Head of caudate nucleus (tissue), 42 donors: ENCODE measurements around the gene MAPK8IP2.

ENCODE experiments used
- DNase-seq, 42 donors: peaks; one replicate each; pipeline versions ENCODE4 v3.0.0 to v3.0.0-alpha.2; 2020 to 2021; ENCODE audit warnings: mixed read lengths in 7 of 42
- intact Hi-C: fragments of 100-400 bp; cut with DNase I; formaldehyde crosslinking; loops from one replicate; pipeline ENCODE4 v1.15.0; 2022

Gene MAPK8IP2

DNA sequence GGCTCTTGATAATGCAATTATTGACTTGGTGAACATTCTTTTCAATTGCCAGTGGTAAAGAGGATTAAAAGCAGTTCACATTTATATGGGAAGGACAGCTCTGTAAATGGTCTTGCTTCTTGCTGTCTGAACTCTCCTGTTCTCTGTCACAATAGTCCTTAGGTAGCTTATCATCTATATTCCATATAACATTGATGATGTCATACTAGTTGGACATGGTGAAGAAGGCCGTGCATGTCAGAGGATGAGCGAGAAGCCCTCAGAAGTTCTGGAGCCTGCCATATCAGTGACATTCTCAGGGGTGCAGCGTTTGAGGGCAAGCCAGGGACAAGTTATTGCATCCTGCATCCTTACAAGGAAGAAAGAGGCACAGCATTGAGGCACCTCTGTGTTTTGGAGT lies 15.4 kb upstream of the MAPK8IP2 start:
- intact Hi-C loops = no loop called here
- DNase-seq = no peak

DNA sequence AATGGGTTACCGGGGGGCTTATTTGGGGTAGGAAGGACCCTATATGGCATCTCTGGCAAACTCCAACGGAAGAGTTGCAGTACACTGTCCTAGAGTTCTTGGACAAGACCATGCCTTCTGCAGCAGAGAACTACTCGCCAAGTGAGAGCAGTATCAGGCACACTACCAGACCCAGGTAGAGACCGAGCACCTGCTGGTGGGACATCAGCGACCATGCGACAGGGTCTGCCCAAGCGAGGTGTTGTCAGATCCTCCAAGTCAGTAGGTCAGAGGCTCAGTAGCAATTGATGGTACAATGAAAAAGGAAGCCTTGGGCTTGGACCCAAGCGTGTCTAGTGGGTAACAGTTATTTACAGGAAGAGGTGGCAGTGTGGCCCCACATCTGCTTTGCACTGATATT lies 14.8 kb upstream of the MAPK8IP2 start:
- intact Hi-C loops = no loop called here
- no peak for DNase-seq

DNA sequence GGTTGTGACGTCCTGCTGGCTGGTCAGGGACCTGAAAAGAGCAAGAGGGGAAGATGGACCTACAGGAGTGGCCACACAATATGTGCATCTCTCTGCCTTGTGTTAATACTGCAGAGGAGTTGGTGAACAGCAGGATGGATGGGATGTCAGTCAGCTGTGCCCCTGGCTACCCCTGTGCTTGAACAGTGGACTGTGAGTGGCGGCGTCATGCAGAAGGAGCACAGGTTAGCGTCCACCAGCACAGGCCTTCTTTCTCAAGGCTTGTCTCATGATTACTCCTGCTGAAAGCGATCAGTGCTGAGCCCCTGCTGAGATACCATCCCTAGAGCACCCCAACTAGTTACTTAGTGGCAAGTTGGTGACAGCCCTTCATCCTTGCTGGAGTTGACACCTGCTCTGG lies 14.2 kb upstream of the MAPK8IP2 start:
- DNase-seq = no peak
- intact Hi-C loops = no loop called here

DNA sequence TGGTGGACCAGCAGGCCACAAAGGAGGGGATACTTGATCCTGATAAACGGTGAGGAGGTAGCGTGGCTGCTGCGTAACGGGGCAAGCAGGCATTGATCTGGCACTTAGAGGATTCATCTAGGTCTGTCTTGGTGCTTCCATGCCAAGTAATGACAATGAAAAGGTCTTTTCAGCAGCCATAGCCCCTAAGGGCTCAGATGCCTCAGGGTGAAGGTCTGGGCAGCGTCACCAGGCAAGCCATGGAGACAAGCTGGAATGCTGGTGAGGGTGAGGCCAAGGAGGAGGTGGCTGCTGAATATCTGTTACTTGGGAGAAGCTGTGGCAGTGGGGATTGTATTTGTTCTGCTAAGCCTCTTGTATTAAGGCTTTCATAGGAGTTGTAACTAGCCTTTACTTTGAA lies 13.2 kb upstream of the MAPK8IP2 start:
- intact Hi-C loops = no loop called here
- no peak for DNase-seq

DNA sequence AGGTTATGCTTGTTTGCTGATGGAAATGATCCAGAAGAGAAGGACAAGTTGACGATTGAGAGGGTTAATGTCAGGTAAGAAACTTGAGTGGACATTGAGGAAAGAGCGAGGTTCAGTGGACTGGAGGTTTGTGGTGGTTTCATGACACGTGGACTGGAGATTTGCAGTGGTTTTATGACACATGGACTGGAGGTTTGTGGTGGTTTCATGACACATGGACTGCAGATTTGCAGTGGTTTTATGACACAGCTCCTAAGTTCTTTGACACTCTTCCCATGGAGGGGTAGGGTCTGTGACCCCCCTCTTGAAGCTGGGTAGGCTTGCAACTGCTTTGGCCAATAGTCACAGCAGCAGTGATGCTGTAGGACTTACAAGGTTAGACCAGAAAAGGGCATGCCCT lies 5.4 kb upstream of the MAPK8IP2 start:
- DNase-seq = no peak
- intact Hi-C loops = no loop called here

DNA sequence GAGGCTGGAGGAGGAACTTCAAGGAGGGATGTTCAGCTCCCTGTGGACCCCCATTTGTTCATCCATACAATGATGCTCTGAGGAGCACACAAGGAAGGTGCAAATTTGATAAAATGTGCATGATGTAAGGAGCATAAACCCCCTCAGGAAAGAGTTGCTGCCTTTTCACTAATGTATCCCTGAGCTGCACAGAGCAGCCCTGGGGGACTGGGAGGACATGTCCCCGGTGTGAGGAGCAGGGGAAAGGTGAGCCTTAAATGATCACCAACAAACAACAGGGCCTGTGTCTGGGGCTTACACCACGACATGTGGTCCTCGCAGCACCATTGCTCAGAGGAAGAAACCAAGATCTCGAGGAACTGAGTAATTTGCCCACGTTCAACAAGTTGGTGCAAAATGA lies 3.5 kb upstream of the MAPK8IP2 start:
- no peak for DNase-seq
- intact Hi-C loops = no loop called here

DNA sequence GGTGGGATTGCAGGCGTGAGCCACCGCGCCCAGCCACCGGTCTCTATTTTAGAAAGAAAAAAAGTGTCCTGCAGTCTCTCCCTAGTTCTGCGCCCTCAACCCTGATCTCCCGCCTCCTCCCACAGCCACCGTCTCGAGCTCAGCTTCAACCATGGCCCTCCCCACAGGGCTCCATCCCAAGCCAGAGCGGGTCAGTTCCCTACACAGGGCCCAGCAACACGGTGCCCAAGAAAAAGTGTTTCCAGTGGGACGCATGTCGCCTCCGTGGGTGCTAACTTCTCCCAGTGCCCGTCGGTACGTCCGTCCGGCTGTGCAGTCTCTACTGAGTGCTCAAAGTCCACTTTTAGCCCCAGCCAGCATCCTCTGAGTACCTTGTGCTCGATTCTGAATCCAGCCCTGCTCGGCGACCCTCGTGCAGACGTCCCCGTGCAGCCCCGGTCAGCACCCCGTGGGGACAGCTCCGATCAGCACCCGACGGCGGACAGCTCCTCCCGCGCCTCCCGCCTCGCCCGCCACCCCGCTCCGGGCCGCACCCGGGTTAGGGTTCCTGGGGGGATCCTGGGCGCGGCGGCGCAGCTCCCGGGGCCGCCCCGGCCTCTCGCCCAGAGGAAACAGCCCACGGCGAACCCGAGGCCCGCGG lies 657 bp upstream of the MAPK8IP2 start:
- intact Hi-C loops = no loop called here
- peak in 32 of 42 donors; percentile 32 to 83 (median 54) for DNase-seq

DNA sequence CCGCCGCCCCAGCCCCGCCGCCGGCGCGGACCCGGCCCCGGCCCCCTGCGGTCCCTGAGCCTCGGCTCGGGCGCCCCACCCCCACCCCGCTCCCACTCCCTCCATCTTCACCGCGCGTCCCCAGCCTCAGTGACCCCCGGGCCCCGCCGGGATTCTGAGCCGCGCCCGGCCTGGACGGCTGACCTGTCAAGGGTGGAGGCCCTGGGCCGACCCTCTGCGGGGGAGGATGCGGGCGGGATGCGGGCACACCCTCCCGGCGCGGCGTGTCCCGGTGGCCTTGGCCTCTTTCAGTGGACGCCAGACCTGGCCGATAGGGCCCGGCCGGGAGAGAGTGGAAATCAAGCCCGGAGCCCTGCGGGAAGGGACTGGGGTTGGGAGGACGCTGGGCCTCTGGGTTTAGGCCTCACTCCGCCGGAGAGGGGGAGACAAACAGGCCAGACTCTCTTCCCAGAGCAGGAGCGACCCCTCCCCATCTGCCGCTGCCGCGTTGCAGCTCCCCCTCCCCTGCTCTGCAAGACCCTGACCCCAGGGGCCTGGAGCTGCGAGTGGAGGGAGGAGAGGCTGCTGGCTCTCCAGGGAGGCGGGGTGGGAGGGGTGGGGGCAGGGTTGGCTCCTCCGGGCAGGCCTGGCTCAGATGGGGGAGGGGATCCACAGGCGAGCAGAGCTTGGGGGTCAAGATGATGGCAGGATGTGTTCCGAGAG lies 525 bp downstream of the MAPK8IP2 start:
- DNase-seq = peak in 2 of 42 donors; percentile 10 to 26
- intact Hi-C loops = no loop called here

DNA sequence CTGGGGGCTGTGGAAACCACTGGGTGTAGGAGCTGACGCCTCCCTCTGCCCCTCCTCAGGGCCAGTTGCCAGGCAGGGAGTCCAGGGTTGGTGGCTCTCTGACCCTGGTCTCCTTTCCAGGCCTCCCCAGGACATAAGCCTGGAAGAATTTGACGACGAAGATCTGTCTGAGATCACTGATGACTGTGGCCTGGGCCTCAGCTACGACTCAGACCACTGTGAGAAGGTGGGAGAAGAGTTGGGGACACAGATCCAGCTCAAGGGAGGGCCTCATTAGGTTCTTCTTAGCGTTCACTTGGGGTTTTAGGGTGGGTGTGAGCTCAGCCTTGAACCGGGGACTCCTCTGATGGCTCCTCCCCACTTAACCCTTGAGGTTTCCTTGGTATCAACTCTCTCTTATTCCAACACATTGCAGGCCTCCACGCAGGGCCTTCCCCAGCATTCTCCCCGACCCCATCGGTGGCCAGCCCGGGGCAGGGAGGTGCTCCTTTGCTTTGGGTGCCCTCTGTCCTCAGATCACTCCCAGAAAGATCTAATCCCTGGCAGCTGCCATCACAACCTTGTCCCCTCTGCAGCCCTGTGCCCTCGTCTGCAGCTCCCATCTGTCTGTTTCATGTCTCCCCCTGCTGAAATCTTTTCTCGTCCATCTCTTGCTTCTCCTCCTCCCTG lies 1.2 kb downstream of the MAPK8IP2 start:
- peak in 1 of 42 donors; percentile 3 for DNase-seq
- intact Hi-C loops = no loop called here

DNA sequence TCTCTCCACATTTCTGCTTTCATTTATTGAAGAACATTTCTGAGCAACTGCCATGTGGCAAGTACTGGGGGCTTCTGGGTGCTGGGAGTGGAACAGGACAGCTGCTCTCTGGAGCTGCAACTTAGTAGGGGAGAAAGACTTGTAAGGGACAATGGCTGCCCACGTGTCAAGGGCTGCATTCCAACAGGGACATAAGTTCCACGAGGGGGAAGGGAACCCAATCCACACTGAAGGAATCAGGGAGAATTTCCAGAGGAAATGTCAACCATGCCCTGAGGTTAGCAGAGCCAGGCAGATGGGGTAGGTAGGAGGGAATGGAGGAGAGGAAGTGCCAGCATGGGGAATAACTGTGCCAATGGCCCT lies 1.7 kb downstream of the MAPK8IP2 start:
- DNase-seq = peak in 2 of 42 donors; percentile 4 to 30

DNA sequence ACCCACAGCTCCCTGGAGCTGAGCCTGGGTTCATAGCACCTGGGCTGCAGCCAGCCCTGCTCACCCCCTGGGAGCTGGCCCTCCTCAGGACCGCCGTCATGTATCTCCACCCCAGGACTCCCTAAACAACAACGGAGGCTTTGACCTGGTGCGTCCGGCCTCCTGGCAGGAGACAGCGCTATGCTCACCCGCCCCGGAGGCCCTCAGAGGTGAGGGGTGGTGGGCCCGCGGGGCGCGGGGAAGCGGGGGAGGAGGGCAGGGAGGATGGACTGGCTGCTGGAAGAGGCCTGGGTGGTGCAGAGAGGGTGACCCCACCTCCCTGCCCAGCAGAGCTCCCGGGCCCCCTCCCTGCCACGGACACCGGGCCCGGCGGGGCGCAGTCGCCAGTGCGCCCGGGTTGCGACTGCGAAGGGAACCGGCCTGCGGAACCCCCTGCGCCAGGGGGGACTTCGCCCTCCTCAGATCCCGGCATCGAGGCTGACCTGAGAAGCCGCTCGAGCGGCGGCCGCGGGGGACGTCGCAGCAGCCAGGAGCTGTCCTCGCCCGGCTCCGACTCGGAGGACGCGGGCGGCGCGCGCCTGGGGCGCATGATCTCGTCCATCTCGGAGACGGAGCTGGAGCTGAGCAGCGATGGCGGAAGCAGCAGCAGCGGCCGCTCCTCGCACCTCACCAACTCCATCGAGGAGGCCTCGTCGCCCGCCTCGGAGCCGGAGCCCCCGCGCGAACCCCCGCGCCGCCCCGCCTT lies 3.1 kb downstream of the MAPK8IP2 start:
- peak in 2 of 42 donors; percentile 4 to 22 for DNase-seq
- intact Hi-C loops = no loop called here

More for the DNA sequence above, 1.7 kb downstream of the MAPK8IP2 start:
- intact Hi-C loops = no loop called here

DNA sequence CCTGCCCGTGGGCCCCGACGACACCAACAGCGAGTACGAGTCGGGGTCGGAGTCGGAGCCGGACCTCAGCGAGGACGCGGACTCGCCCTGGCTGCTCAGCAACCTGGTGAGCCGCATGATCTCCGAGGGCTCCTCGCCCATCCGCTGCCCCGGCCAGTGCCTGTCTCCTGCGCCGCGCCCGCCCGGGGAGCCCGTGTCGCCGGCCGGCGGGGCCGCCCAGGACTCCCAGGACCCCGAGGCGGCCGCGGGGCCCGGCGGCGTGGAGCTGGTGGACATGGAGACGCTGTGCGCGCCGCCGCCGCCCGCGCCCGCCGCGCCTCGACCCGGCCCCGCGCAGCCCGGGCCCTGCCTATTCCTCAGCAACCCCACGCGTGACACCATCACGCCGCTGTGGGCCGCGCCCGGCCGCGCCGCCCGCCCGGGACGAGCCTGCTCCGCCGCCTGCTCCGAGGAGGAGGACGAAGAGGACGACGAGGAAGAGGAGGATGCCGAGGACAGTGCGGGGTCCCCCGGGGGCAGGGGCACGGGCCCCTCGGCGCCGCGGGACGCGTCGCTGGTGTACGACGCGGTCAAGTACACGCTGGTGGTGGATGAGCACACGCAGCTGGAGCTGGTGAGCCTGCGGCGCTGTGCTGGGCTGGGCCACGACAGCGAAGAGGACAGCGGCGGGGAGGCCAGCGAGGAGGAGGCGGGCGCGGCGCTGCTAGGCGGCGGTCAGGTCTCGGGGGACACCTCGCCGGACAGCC lies 3.8 kb downstream of the MAPK8IP2 start:
- peak in 1 of 42 donors; percentile 16 for DNase-seq
- intact Hi-C loops = no loop called here

DNA sequence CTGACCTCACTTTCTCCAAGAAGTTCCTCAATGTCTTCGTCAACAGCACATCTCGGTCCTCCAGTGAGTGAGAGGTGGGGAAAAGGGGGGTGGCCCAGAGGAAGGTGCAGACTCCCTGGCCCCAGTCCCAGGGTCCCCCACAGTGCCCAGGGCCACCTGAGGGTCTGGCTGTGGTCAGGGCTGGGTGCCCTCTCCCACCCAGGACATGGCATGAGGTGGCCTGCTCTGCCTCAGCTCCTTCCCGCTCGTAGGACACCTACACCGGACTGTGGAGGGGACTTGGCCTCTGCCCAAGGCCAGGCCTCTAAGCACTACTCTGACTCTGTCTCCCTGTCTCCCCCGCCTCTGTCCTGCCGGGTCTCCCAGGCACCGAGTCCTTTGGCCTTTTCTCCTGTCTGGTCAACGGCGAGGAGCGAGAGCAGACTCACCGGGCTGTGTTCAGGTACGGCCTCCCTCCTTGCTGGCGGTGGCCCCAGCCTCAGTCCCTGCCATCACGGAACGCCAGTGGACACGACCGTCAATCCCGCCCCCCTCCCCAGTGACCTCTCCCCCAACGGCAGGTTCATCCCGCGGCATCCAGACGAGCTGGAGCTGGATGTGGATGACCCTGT lies 4.5 kb downstream of the MAPK8IP2 start:
- intact Hi-C loops = no loop called here
- DNase-seq = peak in 2 of 42 donors; percentile 5 to 18

DNA sequence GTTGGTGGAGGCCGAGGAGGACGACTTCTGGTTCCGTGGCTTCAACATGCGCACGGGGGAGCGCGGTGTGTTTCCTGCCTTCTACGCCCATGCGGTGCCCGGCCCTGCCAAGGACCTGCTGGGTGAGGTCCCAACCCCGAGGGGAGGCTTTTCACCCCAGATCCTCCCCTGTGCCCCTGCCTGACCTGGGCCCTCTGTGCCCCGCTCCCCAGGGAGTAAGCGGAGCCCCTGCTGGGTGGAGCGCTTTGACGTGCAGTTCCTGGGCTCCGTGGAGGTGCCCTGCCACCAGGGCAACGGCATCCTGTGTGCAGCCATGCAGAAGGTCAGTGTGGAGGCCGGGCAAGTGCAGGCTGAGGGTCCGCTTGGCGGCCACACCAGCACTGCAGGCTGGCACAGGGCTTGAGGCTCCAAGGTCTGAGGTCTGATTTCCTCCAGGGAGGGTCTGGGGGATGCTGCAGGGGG lies 5.1 kb downstream of the MAPK8IP2 start:
- peak in 2 of 42 donors; percentile 5 to 20 for DNase-seq
- intact Hi-C loops = no loop called here

DNA sequence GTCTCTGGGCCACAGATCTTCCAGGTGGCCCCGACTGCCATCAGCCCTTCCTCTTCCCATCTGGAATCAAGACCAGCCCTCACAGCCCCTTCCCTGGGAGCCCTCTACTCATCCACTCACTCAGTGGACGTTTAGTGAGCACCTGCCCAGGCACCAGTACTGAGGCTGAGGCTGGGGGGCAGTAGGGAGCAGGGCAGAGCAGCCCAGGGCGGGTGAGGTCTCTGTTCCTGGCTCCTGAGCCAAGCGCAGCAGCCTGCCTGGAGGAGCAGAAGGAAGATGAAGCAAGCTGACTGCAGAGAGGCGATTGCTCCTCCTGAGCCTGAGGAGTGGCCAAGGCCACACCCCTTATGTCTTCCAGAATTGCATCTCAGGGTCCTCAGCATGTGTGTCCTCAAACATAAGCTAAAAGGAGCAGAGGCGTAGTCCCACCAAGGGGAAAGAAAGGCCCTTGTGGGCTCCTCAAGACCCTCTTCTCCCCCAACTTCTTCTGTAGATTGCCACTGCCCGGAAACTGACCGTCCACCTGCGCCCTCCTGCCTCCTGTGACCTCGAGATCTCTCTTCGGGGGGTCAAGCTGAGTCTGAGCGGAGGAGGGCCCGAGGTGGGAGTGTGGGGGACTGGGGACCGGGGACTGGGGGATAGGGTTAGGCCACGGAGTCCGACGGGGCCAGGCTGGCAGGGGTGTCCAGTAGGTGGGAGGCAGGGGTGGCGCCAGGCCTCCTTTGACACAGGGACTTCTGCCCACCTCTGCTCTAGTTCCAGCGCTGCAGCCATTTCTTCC lies 5.8 kb downstream of the MAPK8IP2 start:
- peak in 1 of 42 donors; percentile 3 for DNase-seq
- intact Hi-C loops = no loop called here

DNA sequence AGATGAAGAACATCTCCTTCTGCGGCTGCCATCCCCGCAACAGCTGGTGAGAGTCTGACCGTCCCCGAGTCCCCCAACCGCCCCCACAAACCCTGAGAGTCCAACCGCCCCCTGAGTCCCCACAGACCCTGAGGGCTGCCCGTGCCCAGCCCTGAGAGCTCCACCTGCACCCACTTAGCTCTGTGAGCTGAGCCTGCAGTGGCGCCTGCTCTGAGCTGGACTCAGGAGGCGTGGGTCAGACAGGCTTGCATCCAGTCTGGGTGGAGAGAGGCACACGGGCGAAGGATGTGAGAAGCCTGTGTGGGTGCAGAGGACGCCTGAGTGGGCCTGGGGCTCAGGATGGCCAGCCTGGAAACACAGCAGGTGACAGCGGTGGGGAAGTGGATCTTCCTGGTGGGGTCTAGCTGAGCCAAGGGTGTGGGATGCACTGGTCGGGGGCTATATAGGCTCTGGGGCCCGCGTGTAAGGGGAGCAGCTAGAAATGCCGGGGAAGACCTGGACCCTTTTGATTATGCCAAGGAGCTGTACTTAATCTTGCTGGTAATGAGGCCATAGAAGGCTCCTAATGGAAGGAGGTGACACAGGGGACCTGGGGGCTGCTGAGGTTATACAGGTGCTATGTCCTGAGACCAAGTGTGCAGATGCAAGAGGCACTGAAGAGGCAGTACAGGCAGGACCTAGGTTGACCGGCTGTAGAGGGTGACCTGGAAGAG lies 6.5 kb downstream of the MAPK8IP2 start:
- intact Hi-C loops = no loop called here
- peak in 1 of 42 donors; percentile 16 for DNase-seq

DNA sequence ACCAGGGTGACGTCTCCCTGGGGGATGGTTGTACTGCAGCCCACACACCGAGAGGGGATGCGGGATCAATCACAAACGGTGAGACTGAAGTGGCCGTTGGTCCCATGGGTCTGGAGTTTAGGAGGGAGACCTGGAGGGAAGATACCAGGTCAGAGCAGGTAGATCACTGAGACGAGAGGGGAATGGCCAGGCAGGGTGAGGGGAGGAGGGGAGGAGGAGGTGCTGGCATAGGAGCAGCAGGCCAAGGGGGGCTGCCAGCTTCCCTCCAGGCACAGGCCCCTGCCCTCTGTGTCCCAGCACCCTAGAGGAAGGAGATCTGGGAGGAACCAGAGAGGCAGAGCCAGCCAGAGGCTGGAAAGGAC lies 7.0 kb downstream of the MAPK8IP2 start:
- peak in 2 of 42 donors; percentile 13 to 19 for DNase-seq
- intact Hi-C loops = no loop called here
